ENCODE results near the gene PFAS.

DNA sequence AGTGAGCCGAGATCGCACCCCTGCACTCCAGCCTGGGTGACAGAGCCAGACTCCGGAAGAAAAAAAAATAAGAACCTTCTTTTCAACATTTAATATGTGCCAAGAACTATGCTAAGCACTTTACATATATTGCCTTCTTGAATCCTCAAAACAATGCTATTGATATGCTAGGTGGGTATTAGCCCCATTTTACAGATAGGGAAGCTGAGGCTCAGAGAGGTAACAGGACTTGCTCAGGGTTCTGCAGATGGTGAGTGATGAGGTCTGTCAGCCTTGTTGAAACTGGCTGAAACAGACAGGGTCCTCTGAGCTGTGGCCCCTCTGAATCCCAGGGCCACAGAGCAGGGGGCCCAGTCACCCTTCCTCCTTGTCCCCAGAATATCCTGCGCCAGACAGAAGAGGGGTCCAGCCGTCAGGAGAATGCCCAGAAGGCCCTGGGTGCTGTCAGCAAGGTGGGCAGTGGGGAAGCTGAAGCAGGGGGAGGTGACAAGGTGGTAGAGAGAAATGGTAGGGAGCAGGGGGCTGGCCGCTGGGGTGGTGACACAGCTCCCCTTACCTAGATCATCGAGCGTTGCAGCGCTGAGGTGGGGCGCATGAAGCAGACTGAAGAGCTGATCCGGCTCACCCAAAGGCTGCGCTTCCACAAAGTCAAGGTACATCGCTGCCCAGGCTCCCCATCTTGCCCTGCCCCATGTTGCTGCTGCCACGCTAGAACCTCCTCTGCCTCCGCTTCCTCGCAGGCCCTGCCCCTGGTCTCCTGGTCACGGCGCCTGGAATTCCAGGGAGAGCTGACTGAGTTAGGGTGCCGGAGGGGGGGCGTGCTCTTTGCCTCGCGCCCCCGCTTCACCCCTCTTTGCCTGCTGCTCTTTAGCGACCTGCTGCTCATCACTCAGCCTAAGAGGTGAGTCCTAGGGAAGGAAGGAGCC is 69.2 kb downstream of the PFAS start:
- no peak for TF ChIP-seq POLR2A (IDR thresholded peaks at IDR 0.05; ENCODE audit: low read depth, low read length)
- no peak for TF ChIP-seq TAF1 (IDR thresholded peaks at IDR 0.05; ENCODE audit: low read depth, low read length)
